GM15510 (cell line): ENCODE results near the gene CFDP1.

ENCODE experiments used
- POLR2A ChIP-seq: IDR thresholded peaks from 3 replicates; pipeline ENCODE4 v1.6.1; 2011; ENCODE audit warnings: borderline replicate concordance; ENCODE audit not compliant: insufficient read length; ENCODE audit errors: extremely low read depth

CFDP1 gene

DNA sequence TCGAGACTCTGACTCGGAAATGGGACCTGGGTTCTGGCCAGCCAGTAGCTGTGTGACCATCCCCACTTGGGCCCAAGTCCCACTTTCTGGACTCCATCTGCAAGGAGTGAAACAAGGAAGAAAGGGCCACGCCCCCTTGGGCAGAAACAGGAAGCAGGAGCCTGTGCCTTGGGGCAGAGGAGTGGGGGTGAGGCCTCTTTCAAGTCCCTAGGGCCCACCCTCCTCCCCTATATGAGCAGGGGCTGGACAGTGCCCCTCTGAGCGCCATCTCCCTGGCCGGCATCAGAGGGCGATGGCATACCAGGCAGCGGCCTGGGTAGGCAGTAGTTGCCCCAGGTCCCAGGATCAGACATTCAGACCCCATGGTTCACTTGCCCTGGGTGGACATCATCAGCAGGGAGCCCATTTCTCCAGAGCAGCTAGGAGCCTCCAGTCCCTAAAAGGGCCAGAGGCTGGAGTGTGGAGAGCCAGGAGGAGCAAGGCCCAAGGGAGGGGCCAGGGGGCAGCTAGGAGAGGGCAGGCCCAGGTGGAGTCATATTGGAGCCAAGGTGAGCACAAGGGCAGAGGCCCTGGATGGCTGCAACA lies 189.0 kb downstream of the CFDP1 start:
- TF ChIP-seq POLR2A = no peak
